Keratinocyte (primary cell): ENCODE measurements around the gene RAD54L2. TPM values are rescaled to one million over a fixed set of nuclear protein-coding genes. Genes with fewer than 3 reads are reported as not detected.
A peak's percentile ranks its signal among the peaks of the same experiment; 100 is the strongest.
"Not testable (repeated sequence)": the region's sequence is repeated elsewhere in the genome, so short reads cannot be mapped to it uniquely, and the experiment has no call there.

Source experiments
- DNase-seq: peaks from one replicate; pipeline ENCODE4 v3.0.0-alpha.2; 2011; ENCODE audit warnings: low read depth, missing footprints, low spot score
- FAIRE-seq: peaks from 2 replicates; lab custom pipeline; 2011; peaks lifted over from hg19 to GRCh38; lab: Jason Lieb, UNC
- H2AFZ ChIP-seq: 2 replicates; pipeline ENCODE4 v1.6.0; 2012; ENCODE audit warnings: low read length, control low read depth, inconsistent platforms; ENCODE audit not compliant: control insufficient read depth
- H3K27ac ChIP-seq: 2 replicates; pipeline ENCODE4 v1.5.1; 2011; ENCODE audit warnings: low read length; ENCODE audit not compliant: control insufficient read depth, insufficient read depth
- H3K27me3 ChIP-seq: 3 replicates; pipeline ENCODE4 v1.6.0; 2011; ENCODE audit warnings: low read length; ENCODE audit not compliant: control insufficient read depth, insufficient read depth; ENCODE audit errors: extremely low read depth
- H3K36me3 ChIP-seq, 2 experiments: 2 replicates in 1 of 2; 3 replicates in 1 of 2; pipeline ENCODE4 v1.5.1; 2011; ENCODE audit warnings: low read length in 2 of 2, mild to moderate bottlenecking in 1 of 2; ENCODE audit not compliant: control insufficient read depth in 2 of 2, insufficient read depth in 2 of 2; ENCODE audit errors: extremely low read depth in 1 of 2
- H3K4me1 ChIP-seq: 3 replicates; pipeline ENCODE4 v1.5.1; 2011; ENCODE audit warnings: low read length; ENCODE audit not compliant: control insufficient read depth, insufficient read depth; ENCODE audit errors: extremely low read depth
- H3K4me2 ChIP-seq: 3 replicates; pipeline ENCODE4 v1.6.0; 2011; ENCODE audit warnings: low read depth, low read length; ENCODE audit not compliant: control insufficient read depth, insufficient read depth; ENCODE audit errors: extremely low read depth
- H3K4me3 ChIP-seq, 3 experiments: fragments of 200-600 bp in 1 of 3; sonication (generic) in 1 of 3; 2 replicates in 2 of 3; 3 replicates in 1 of 3; pipeline ENCODE4 v1.5.1; 2011 to 2016; ENCODE audit warnings: low read length in 3 of 3, mild to moderate bottlenecking in 3 of 3, control low read depth in 2 of 3, inconsistent platforms in 1 of 3, low read depth in 1 of 3, mixed read lengths in 1 of 3, mixed run types in 1 of 3, moderate library complexity in 1 of 3; ENCODE audit not compliant: control insufficient read depth in 2 of 3, insufficient read depth in 2 of 3; ENCODE audit errors: extremely low read depth in 1 of 3
- H3K79me2 ChIP-seq: 2 replicates; pipeline ENCODE4 v1.6.0; 2012; ENCODE audit warnings: low read length; ENCODE audit not compliant: control insufficient read depth, insufficient read depth
- H3K9ac ChIP-seq: 3 replicates; pipeline ENCODE4 v1.6.0; 2011; ENCODE audit warnings: low read length; ENCODE audit not compliant: control insufficient read depth, insufficient read depth; ENCODE audit errors: extremely low read depth
- H3K9me1 ChIP-seq: 3 replicates; pipeline ENCODE4 v1.6.0; 2011; ENCODE audit warnings: low read length; ENCODE audit not compliant: control insufficient read depth, insufficient read depth; ENCODE audit errors: extremely low read depth
- H3K9me3 ChIP-seq: 2 replicates; pipeline ENCODE4 v1.5.1; 2012; ENCODE audit warnings: low read depth, low read length; ENCODE audit not compliant: control insufficient read depth
- H4K20me1 ChIP-seq: 3 replicates; pipeline ENCODE4 v1.6.0; 2011; ENCODE audit warnings: low read length; ENCODE audit not compliant: control insufficient read depth, insufficient read depth; ENCODE audit errors: extremely low read depth
- CTCF ChIP-seq, 3 experiments: IDR thresholded peaks in 1 of 3; conservative IDR thresholded peaks in 1 of 3; optimal IDR thresholded peaks in 1 of 3; 2 replicates in 2 of 3; 3 replicates in 1 of 3; pipeline versions ENCODE3 to v1.5.1; 2011; ENCODE audit warnings: low read length in 3 of 3, mild to moderate bottlenecking in 3 of 3, moderate library complexity in 2 of 3, control low read depth in 1 of 3, inconsistent platforms in 1 of 3; ENCODE audit not compliant: insufficient read depth in 2 of 3; ENCODE audit errors: extremely low read depth in 1 of 3
- EZH2 ChIP-seq: IDR thresholded peaks from one replicate; pipeline ENCODE4 v1.6.1; 2012; ENCODE audit warnings: inconsistent platforms, mild to moderate bottlenecking, low read length, moderate library complexity
- dilution Hi-C: fragments of 300-500 bp; cut with MboI; formaldehyde crosslinking; loops from one replicate; pipeline ENCODE4 v1.7.0; 2020; ENCODE audit warnings: low sequenced_read_pairs; ENCODE audit not compliant: extremely low pct_ligation_motif_present
- polyA plus RNA-seq, 5 experiments: library from polyadenylated mRNA; depleted of rRNA in 3 of 5; stranded (reverse) in 3 of 5; stranded (forward) in 1 of 5; unstranded in 1 of 5; fragments of >200 nt; gene quantifications; 1 replicate in 1 of 5; 2 replicates in 3 of 5; 3 replicates in 1 of 5; pipeline versions ENCODE4 v1.2.1 to v1.2.3, GENCODE V29; 2011 to 2012; ENCODE audit warnings: missing spikeins in 2 of 5, low read depth in 1 of 5, low replicate concordance in 1 of 5

Gene RAD54L2
- polyA plus RNA-seq, 1 donor (not counting 4 experiments of a cell fraction or from before 2014, with no cell fraction given) = 4.2 TPM

- H3K4me2 ChIP-seq = peak overlapping the region; percentile 89
- H3K9ac ChIP-seq = peak overlapping the region; percentile 92
- peaks cover 2% of the 10 kb centered on the region for H4K20me1 ChIP-seq
- peak; percentile 13 for FAIRE-seq
- no peaks in the 10 kb centered on the region for H3K9me1 ChIP-seq
- no peak for DNase-seq
- H3K27me3 ChIP-seq = no peaks in the 10 kb centered on the region
- H3K79me2 ChIP-seq = peaks cover 40% of the 10 kb centered on the region
- H3K4me1 ChIP-seq = peaks cover 15% of the 10 kb centered on the region
- dilution Hi-C loops = no loop called here
- H3K4me3 ChIP-seq = peak overlapping the region; percentile 63 to 92 (median 80)
- TF ChIP-seq CTCF (optimal IDR thresholded peaks at IDR 0.05 in 1 of 3, IDR thresholded peaks at IDR 0.05 in 1 of 3, conservative IDR thresholded peaks at IDR 0.05 in 1 of 3; ENCODE audit: extremely low read depth in 1 of 3, insufficient read depth in 2 of 3, low read length in 3 of 3) (no peak), EZH2 (no peak)
- peaks cover 1 to 4% of the 10 kb centered on the region in 2 experiments for H3K36me3 ChIP-seq
- H3K9me3 ChIP-seq = no peaks in the 10 kb centered on the region
- peak overlapping the region; percentile 80 for H3K27ac ChIP-seq
- H2AFZ ChIP-seq = peak overlapping the region; percentile 100
Measured at GRCh38 chr3:51538115-51538458, 432 bp upstream of the RAD54L2 start.

GRCh38 chr3:51539291-51539941 is 897 bp downstream of the RAD54L2 start:
- H4K20me1 ChIP-seq = peaks cover 2% of the 10 kb centered on the region
- H3K27ac ChIP-seq = peak overlapping the region; percentile 80
- no peak for DNase-seq
- H3K9ac ChIP-seq = peak overlapping the region; percentile 92
- dilution Hi-C loops = no loop called here
- TF ChIP-seq CTCF (optimal IDR thresholded peaks at IDR 0.05 in 1 of 3, IDR thresholded peaks at IDR 0.05 in 1 of 3, conservative IDR thresholded peaks at IDR 0.05 in 1 of 3; ENCODE audit: extremely low read depth in 1 of 3, insufficient read depth in 2 of 3, low read length in 3 of 3) (no peak), EZH2 (no peak)
- FAIRE-seq = peak; percentile 65
- H3K4me3 ChIP-seq = peak overlapping the region; percentile 63 to 80 (median 73)
- no peaks in the 10 kb centered on the region for H3K9me3 ChIP-seq
- peaks cover 1 to 12% of the 10 kb centered on the region in 2 experiments for H3K36me3 ChIP-seq
- H3K4me1 ChIP-seq = peaks cover 15% of the 10 kb centered on the region
- peak overlapping the region; percentile 9 for H2AFZ ChIP-seq
- H3K79me2 ChIP-seq = peaks cover 48% of the 10 kb centered on the region
- peak overlapping the region; percentile 89 for H3K4me2 ChIP-seq
- H3K9me1 ChIP-seq = no peaks in the 10 kb centered on the region
- H3K27me3 ChIP-seq = no peaks in the 10 kb centered on the region

- FAIRE-seq, dilution Hi-C loops: not testable (repeated sequence)
Measured at GRCh38 chr3:51542596-51542995, 4.1 kb downstream of the RAD54L2 start.

More at GRCh38 chr3:51542596-51542995, 4.1 kb downstream of the RAD54L2 start:
- not testable (repeated sequence) for H3K9ac ChIP-seq, H4K20me1 ChIP-seq, H3K9me1 ChIP-seq, H2AFZ ChIP-seq, DNase-seq, H3K9me3 ChIP-seq, H3K27ac ChIP-seq, H3K4me2 ChIP-seq, H3K4me3 ChIP-seq, H3K27me3 ChIP-seq
- Histone ChIP-seq H3K4me1 (peaks cover 15% of the 10 kb centered on the region), H3K36me3 (peaks cover 1 to 13% of the 10 kb centered on the region in 2 experiments), H3K79me2 (peaks cover 53% of the 10 kb centered on the region)
